Keratinocyte (primary cell): ENCODE measurements around the gene ZBTB7B.

ENCODE experiments used
- CTCF ChIP-seq, 3 experiments: IDR thresholded peaks in 1 of 3; conservative IDR thresholded peaks in 1 of 3; optimal IDR thresholded peaks in 1 of 3; 2 replicates in 2 of 3; 3 replicates in 1 of 3; pipeline versions ENCODE3 to v1.5.1; 2011; ENCODE audit warnings: low read length in 3 of 3, mild to moderate bottlenecking in 3 of 3, moderate library complexity in 2 of 3, control low read depth in 1 of 3, inconsistent platforms in 1 of 3; ENCODE audit not compliant: insufficient read depth in 2 of 3; ENCODE audit errors: extremely low read depth in 1 of 3
- EZH2 ChIP-seq: IDR thresholded peaks from one replicate; pipeline ENCODE4 v1.6.1; 2012; ENCODE audit warnings: inconsistent platforms, mild to moderate bottlenecking, low read length, moderate library complexity

- TF ChIP-seq EZH2, result no peak
- no peak for TF ChIP-seq CTCF (optimal IDR thresholded peaks at IDR 0.05 in 1 of 3, IDR thresholded peaks at IDR 0.05 in 1 of 3, conservative IDR thresholded peaks at IDR 0.05 in 1 of 3; ENCODE audit: extremely low read depth in 1 of 3, insufficient read depth in 2 of 3, low read length in 3 of 3)
Measured at GRCh38 chr1:155007251-155007828, 4.7 kb downstream of the ZBTB7B start.
